HEK293T (cell line): ENCODE measurements around the gene ATG12.

Experiments
- CTCF ChIA-PET: fragments of 350-600 bp; formaldehyde crosslinking; extraction: SDS; loops from one replicate; lab custom pipeline; 2021; ENCODE audit warnings: antibody characterized with exemption, inconsistent platforms; lab: Yijun Ruan, JAX
- POLR2A ChIA-PET: fragments of 350-600 bp; formaldehyde crosslinking; extraction: SDS; loops from one replicate; lab custom pipeline; 2020; ENCODE audit warnings: antibody characterized with exemption, inconsistent platforms; lab: Yijun Ruan, JAX
- DNase-seq: peaks from one replicate; pipeline ENCODE4 v3.0.0; 2012; ENCODE audit warnings: mixed read lengths; ENCODE audit errors: extremely low spot score
- ARNT ChIP-seq: fragments of 450-650 bp; IDR thresholded peaks from 2 replicates; pipeline ENCODE4 v1.6.1; 2017; ENCODE audit warnings: mild to moderate bottlenecking
- BHLHE40 ChIP-seq: fragments of 450-650 bp; IDR thresholded peaks from 2 replicates; pipeline ENCODE4 v1.6.1; 2016; ENCODE audit warnings: mild to moderate bottlenecking, moderate library complexity, borderline replicate concordance
- CTBP1 ChIP-seq: fragments of 450-650 bp; IDR thresholded peaks from 2 replicates; pipeline ENCODE4 v1.6.1; 2016; ENCODE audit warnings: borderline replicate concordance
- ELF4 ChIP-seq: fragments of 450-650 bp; IDR thresholded peaks from 2 replicates; pipeline ENCODE4 v1.6.1; 2017; ENCODE audit warnings: antibody characterized with exemption
- FOXA1 ChIP-seq: fragments of 450-650 bp; IDR thresholded peaks from 2 replicates; pipeline ENCODE4 v1.6.1; 2016; ENCODE audit warnings: mild to moderate bottlenecking
- FOXK2 ChIP-seq: fragments of 450-650 bp; IDR thresholded peaks from 2 replicates; pipeline ENCODE4 v1.6.1; 2016; ENCODE audit warnings: mild to moderate bottlenecking
- FOXM1 ChIP-seq: fragments of 450-650 bp; IDR thresholded peaks from 2 replicates; pipeline ENCODE4 v1.6.1; 2017; ENCODE audit warnings: mild to moderate bottlenecking, borderline replicate concordance
- HDGF ChIP-seq: fragments of 450-650 bp; IDR thresholded peaks from 2 replicates; pipeline ENCODE4 v1.6.1; 2017; ENCODE audit warnings: antibody characterized with exemption, borderline replicate concordance
- L3MBTL2 ChIP-seq: fragments of 450-650 bp; conservative IDR thresholded peaks from 2 replicates; pipeline ENCODE4 v1.6.1; 2016; ENCODE audit warnings: mild to moderate bottlenecking
- LEF1 ChIP-seq: fragments of 450-650 bp; IDR thresholded peaks from 2 replicates; pipeline ENCODE4 v1.6.1; 2017; ENCODE audit warnings: mild to moderate bottlenecking, borderline replicate concordance
- NFRKB ChIP-seq: fragments of 450-650 bp; IDR thresholded peaks from 2 replicates; pipeline ENCODE4 v1.6.1; 2016; ENCODE audit warnings: mild to moderate bottlenecking, moderate library complexity
- SP1 ChIP-seq: fragments of 450-650 bp; IDR thresholded peaks from 2 replicates; pipeline ENCODE4 v1.6.1; 2017
- SUZ12 ChIP-seq: fragments of 450-650 bp; IDR thresholded peaks from 2 replicates; pipeline ENCODE4 v1.6.1; 2016; ENCODE audit warnings: mild to moderate bottlenecking
- TARDBP ChIP-seq: fragments of 450-650 bp; IDR thresholded peaks from 2 replicates; pipeline ENCODE4 v1.6.1; 2016
- ZNF384 ChIP-seq: fragments of 450-650 bp; IDR thresholded peaks from 2 replicates; pipeline ENCODE4 v1.6.1; 2016
- TF ChIP-seq, protein P1 (sequence below): fragments of 450-650 bp; IDR thresholded peaks from 2 replicates; pipeline ENCODE4 v1.6.1; 2016

The ATG12 gene

DNA sequence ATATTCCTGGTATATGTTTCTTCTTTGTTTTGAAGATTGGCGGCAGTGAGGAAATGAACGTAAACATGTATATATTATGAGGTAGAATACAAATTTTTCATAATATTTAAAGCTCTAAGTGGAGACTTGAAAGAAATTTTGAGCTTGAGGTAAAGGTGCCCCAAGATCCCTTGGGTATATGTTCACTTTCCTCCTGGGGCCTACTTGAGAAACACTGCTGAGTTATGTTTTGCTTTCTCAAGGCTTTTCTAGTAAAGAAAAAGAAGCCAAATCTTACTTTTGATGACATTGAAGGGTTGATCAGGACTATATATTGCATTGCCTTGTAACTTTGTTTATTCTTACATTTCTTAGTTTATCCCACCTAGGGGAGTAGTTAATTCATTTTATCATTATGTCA lies 31.1 kb upstream of the ATG12 start:
- DNase-seq, result no peak
- TF ChIP-seq BHLHE40, result no peak
- no peak for TF ChIP-seq NFRKB
- no peak for TF ChIP-seq SUZ12
- ChIA-PET CTCF (no interaction called here), POLR2A (no interaction called here)

DNA sequence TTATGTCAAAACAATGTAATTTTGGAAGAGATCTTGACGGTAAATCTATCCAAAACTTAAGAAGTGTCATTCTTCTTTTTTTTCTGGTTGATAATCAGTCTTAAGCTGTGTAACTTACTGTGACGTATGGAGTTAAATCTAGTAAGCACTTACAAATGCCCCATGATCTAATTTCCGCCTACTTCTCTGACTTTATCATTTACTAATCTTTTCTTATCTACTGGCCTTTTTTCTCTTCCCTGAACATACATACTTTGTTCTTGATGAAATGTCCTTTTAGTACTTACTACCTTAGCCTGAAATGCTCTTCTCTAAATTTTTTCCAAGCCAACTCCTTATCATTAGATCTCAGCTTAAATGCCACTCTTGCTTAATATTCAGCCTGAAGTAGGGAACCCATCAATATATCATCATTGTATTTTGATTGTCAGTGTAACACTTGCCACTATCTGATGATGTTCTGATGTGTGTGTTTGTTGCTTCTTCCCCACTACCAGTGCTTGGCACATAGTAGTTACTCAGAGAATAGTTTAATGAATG lies 28.0 kb upstream of the ATG12 start:
- TF ChIP-seq BHLHE40, result no peak
- TF ChIP-seq HDGF, result no peak
- no peak for TF ChIP-seq CTBP1
- no peak for TF ChIP-seq SP1
- no peak for TF ChIP-seq ELF4
- ChIA-PET CTCF (interaction anchor here (0.8 kb wide), 1 partner anchor 30 kb away, joined by 5 read pairs; no protein-coding TSS in a partner anchor), POLR2A (no interaction called here)
- DNase-seq, result no peak

DNA sequence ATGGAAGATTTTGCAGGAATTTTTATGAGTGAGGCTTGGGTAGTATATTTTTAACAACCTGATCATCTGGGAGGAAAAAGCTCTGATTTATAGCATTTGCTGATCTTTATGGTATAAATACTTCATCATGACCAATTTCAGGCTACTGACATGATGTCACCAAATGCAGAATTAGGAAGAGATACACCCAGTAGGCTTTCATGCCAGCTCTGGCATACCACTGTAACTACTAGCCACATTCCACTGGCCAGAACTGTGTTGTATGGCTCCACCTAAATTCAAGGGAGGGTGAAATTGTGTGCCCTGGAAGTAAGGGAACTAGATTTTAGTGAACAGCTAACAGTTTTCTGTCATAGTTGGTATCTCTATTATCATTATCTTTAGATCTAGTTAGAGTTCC lies 18.0 kb upstream of the ATG12 start:
- no peak for DNase-seq
- ChIA-PET POLR2A (no interaction called here), CTCF (no interaction called here)
- no peak for TF ChIP-seq CTBP1
- no peak for TF ChIP-seq ZNF384
- TF ChIP-seq, protein P1, sequence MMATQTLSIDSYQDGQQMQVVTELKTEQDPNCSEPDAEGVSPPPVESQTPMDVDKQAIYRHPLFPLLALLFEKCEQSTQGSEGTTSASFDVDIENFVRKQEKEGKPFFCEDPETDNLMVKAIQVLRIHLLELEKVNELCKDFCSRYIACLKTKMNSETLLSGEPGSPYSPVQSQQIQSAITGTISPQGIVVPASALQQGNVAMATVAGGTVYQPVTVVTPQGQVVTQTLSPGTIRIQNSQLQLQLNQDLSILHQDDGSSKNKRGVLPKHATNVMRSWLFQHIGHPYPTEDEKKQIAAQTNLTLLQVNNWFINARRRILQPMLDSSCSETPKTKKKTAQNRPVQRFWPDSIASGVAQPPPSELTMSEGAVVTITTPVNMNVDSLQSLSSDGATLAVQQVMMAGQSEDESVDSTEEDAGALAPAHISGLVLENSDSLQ, result 0 out of 2 replicates have a peak, but pooled peaks have one; percentile 14

DNA sequence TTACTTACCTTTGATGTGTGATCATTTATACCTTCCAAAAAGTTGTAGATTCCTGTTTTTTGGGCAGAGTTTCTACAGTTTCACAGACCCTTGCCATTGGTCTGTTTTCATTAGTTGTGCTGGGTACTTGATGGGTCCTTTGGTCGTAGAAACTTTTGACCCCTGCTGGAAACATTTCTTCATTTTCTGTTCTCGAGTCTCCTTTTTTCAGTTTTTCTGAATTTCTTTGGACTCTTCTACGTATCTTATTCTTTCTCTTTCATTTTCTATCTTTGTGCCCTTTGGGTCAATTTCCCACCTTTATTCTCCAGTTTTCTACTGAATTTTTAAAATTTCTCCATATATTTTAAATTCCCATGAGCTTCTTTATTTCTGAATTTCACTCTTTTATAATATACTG lies 17.0 kb upstream of the ATG12 start:
- POLR2A ChIA-PET, result interaction anchor here (0.9 kb wide), 1 partner anchor 191 kb away, joined by 3 read pairs; no protein-coding TSS in a partner anchor
- CTCF ChIA-PET, result no interaction called here

DNA sequence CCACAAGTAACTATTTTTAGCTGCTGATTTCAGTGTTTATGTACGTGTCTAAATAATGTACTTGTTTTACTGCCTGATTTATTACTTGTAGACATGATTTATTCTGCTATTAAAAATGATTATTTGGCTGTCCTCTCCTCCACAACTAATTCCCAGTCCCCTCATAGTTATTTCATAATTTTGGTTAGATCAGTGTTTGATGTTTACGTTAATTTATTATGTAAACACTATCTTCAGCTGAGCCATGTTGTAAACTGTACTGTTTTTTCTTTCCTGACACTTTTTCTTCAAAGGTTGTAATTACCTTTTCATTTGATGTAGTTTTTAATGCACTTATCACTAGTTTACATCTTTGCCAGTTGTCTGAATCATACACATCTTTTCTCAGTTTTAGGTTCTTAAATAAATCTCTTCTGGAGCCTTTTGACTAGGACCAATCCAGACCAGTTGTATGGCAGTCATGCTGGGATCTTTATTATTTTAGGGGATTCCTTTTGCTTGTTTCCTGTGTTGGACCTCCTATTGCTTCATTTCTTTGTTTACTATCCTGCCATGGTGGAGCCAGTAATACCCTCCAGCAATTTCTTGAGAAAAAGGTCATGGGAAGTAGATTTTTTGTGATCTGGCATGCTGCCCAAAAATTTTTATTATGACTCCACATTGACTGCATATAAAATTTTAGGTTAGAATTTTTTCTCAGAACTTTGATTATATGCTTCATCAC lies 16.4 kb upstream of the ATG12 start:
- TF ChIP-seq HDGF (no peak), SUZ12 (no peak), ARNT (0 out of 2 replicates have a peak, but pooled peaks have one; percentile 25), CTBP1 (no peak), L3MBTL2 (no peak), FOXA1 (no peak), SP1 (no peak), NFRKB (no peak), TARDBP (no peak), ELF4 (no peak), FOXM1 (no peak), FOXK2 (no peak), BHLHE40 (no peak), LEF1 (no peak)
- TF ChIP-seq, protein P1, result peak; percentile 84
- no peak for DNase-seq
- CTCF ChIA-PET, result no interaction called here
- POLR2A ChIA-PET, result interaction anchor here (0.9 kb wide), 1 partner anchor 191 kb away, joined by 3 read pairs; no protein-coding TSS in a partner anchor

More for the DNA sequence above, 17.0 kb upstream of the ATG12 start:
- DNase-seq, result no peak
- TF ChIP-seq LEF1 (no peak), CTBP1 (no peak), HDGF (no peak), FOXK2 (no peak), SP1 (no peak), ARNT (no peak), L3MBTL2 (no peak), ZNF384 (no peak), ELF4 (no peak), FOXA1 (no peak)

DNA sequence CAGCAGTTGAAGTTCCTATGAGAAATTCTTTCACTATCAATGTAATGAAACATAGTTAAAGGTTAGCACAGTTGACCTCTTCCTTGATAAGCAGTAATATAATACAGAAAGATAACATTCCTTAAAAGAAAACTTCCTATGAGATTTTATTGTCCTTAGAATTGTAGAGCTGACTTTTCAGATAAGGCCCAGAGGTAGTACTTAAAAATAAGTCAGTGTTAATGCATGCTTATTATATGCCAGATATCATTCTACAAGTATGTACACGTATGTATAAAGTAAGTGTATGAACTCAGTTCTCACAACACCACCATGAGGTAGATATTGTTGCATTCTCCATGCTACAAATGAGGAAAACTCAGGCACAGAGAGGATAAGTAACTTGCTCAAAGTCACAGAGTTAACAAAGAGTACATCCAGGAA lies 15.7 kb upstream of the ATG12 start:
- TF ChIP-seq ELF4, result no peak
- POLR2A ChIA-PET, result interaction anchor here (1.6 kb wide), 1 partner anchor 12 kb away, joined by 5 read pairs; no protein-coding TSS in a partner anchor
- CTCF ChIA-PET, result no interaction called here
- no peak for DNase-seq

DNA sequence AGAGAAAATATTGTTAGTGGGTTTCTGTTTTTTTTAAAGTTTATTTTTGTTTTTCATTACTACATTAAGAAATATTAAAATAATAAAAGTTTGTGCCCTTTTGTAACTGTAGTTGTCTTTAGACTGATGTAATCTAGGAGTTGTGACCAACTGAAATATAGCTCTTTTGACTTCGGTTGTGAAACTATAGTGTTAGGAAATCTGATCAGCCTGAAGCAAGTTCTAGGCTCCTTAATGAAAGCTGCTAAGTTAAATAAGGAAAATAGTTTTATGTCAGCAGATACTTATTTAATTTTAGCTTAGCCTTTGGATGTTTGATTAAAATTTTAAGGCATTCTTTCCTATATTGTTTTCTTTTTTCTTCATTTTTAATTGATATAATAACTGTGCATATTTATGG lies 14.6 kb upstream of the ATG12 start:
- ChIA-PET CTCF (interaction anchor here (0.7 kb wide), 1 partner anchor 8 kb away, joined by 4 read pairs; no protein-coding TSS in a partner anchor), POLR2A (interaction anchor here (1.6 kb wide), 1 partner anchor 11 kb away, joined by 5 read pairs; no protein-coding TSS in a partner anchor)
- TF ChIP-seq L3MBTL2 (no peak), TARDBP (no peak), FOXK2 (no peak), ZNF384 (no peak), SP1 (no peak), CTBP1 (no peak), NFRKB (no peak)
- no peak for DNase-seq
